Nephron progenitor cell (in vitro differentiated cells): ENCODE measurements around the gene DTNA.

ENCODE experiments used
- DNase-seq: peaks from one replicate; pipeline ENCODE4 v3.0.0; 2021
- H3K27ac Mint-ChIP-seq: 2 replicates; pipeline ENCODE4 v1.8.0; 2021; ENCODE audit warnings: mild to moderate bottlenecking, moderate library complexity, mixed read lengths
- H3K27me3 Mint-ChIP-seq: 2 replicates; pipeline ENCODE4 v1.8.0; 2021; ENCODE audit warnings: mild to moderate bottlenecking, low read depth, mixed read lengths; ENCODE audit not compliant: poor library complexity
- H3K36me3 Mint-ChIP-seq: 2 replicates; pipeline ENCODE4 v1.8.0; 2021; ENCODE audit warnings: low read depth, mixed read lengths
- H3K4me1 Mint-ChIP-seq: 2 replicates; pipeline ENCODE4 v1.8.0; 2021; ENCODE audit warnings: mixed read lengths
- H3K4me3 Mint-ChIP-seq: 2 replicates; pipeline ENCODE4 v1.8.0; 2021; ENCODE audit warnings: mild to moderate bottlenecking, moderate library complexity, mixed read lengths
- H3K9me3 Mint-ChIP-seq: 2 replicates; pipeline ENCODE4 v1.8.0; 2021; ENCODE audit warnings: mild to moderate bottlenecking, moderate library complexity, mixed read lengths
- CTCF ChIP-seq: fragments of 200-600 bp; sonication (generic); IDR thresholded peaks from 2 replicates; pipeline ENCODE4 v1.5.0; 2021; ENCODE audit warnings: antibody characterized with exemption

The DTNA gene

GRCh38 chr18:34859496-34859895 lies 149.4 kb downstream of the DTNA start:
- Mint-ChIP-seq H3K27ac (no peak overlapping the region), H3K4me3 (no peak overlapping the region), H3K36me3 (peaks cover 5% of the 10 kb centered on the region), H3K9me3 (peaks cover 5% of the 10 kb centered on the region), H3K27me3 (no peaks in the 10 kb centered on the region), H3K4me1 (peaks cover 24% of the 10 kb centered on the region)
- DNase-seq, result no peak
- no peak for TF ChIP-seq CTCF

GRCh38 chr18:34862561-34862960 lies 152.5 kb downstream of the DTNA start:
- H3K36me3 Mint-ChIP-seq, result peaks cover 5% of the 10 kb centered on the region
- no peak overlapping the region for H3K4me3 Mint-ChIP-seq
- no peak overlapping the region for H3K27ac Mint-ChIP-seq
- H3K27me3 Mint-ChIP-seq, result no peaks in the 10 kb centered on the region
- H3K4me1 Mint-ChIP-seq, result peaks cover 23% of the 10 kb centered on the region
- no peak for TF ChIP-seq CTCF
- H3K9me3 Mint-ChIP-seq, result peaks cover 5% of the 10 kb centered on the region
- no peak for DNase-seq

- DNase-seq, result no peak
- H3K27me3 Mint-ChIP-seq, result no peaks in the 10 kb centered on the region
- H3K9me3 Mint-ChIP-seq, result no peaks in the 10 kb centered on the region
- no peak for TF ChIP-seq CTCF
- H3K4me1 Mint-ChIP-seq, result peaks cover 19% of the 10 kb centered on the region
- H3K36me3 Mint-ChIP-seq, result no peaks in the 10 kb centered on the region
- H3K4me3 Mint-ChIP-seq, result no peak overlapping the region
- no peak overlapping the region for H3K27ac Mint-ChIP-seq
These were observed 153.6 kb downstream of the DTNA start for GRCh38 chr18:34863702-34864101.

GRCh38 chr18:34864836-34865497 lies 154.9 kb downstream of the DTNA start:
- Mint-ChIP-seq H3K27ac (peak overlapping the region; percentile 38), H3K36me3 (no peaks in the 10 kb centered on the region), H3K9me3 (no peaks in the 10 kb centered on the region), H3K4me1 (peaks cover 20% of the 10 kb centered on the region), H3K4me3 (no peak overlapping the region), H3K27me3 (no peaks in the 10 kb centered on the region)
- no peak for DNase-seq
- TF ChIP-seq CTCF, result no peak

- peaks cover 33% of the 10 kb centered on the region for H3K4me1 Mint-ChIP-seq
- DNase-seq, result no peak
- H3K27ac Mint-ChIP-seq, result no peak overlapping the region
- H3K27me3 Mint-ChIP-seq, result no peaks in the 10 kb centered on the region
- no peak overlapping the region for H3K4me3 Mint-ChIP-seq
- H3K9me3 Mint-ChIP-seq, result no peaks in the 10 kb centered on the region
- TF ChIP-seq CTCF, result no peak
- no peaks in the 10 kb centered on the region for H3K36me3 Mint-ChIP-seq
These were observed 156.2 kb downstream of the DTNA start for GRCh38 chr18:34866310-34866709.

GRCh38 chr18:34866739-34867138 lies 156.6 kb downstream of the DTNA start:
- H3K9me3 Mint-ChIP-seq, result no peaks in the 10 kb centered on the region
- H3K27me3 Mint-ChIP-seq, result no peaks in the 10 kb centered on the region
- no peak for DNase-seq
- no peaks in the 10 kb centered on the region for H3K36me3 Mint-ChIP-seq
- TF ChIP-seq CTCF, result peak; percentile 60
- no peak overlapping the region for H3K27ac Mint-ChIP-seq
- no peak overlapping the region for H3K4me3 Mint-ChIP-seq
- peaks cover 38% of the 10 kb centered on the region for H3K4me1 Mint-ChIP-seq
